H9 (cell line): Measurements from ENCODE around the gene NDUFS6. TPM values are rescaled to one million over a fixed set of nuclear protein-coding genes. Genes with fewer than 3 reads are reported as not detected.

ENCODE experiments used
- DNase-seq: peaks from one replicate; pipeline ENCODE4 v3.0.0-alpha.2; 2017
- H2AFZ ChIP-seq: one replicate; pipeline ENCODE4 v1.6.1; 2013; ENCODE audit warnings: mild to moderate bottlenecking, low read length, control low read depth, moderate library complexity
- H2AK5ac ChIP-seq: 2 replicates; pipeline ENCODE4 v1.6.1; 2013; ENCODE audit warnings: low read length, control low read depth, mixed read lengths; ENCODE audit not compliant: insufficient read length
- H2BK120ac ChIP-seq: one replicate; pipeline ENCODE4 v1.6.1; 2013; ENCODE audit warnings: low read depth, mild to moderate bottlenecking, low read length, control low read depth, inconsistent platforms; ENCODE audit not compliant: poor library complexity, severe bottlenecking
- H2BK12ac ChIP-seq: 2 replicates; pipeline ENCODE4 v1.6.1; 2013; ENCODE audit warnings: low read length, control low read depth, mixed read lengths, low read depth; ENCODE audit not compliant: insufficient read length
- H2BK15ac ChIP-seq: 2 replicates; pipeline ENCODE4 v1.6.1; 2013; ENCODE audit warnings: low read depth, low read length, control low read depth
- H2BK20ac ChIP-seq: one replicate; pipeline ENCODE4 v1.6.1; 2013; ENCODE audit warnings: low read depth, mild to moderate bottlenecking, low read length, control low read depth, inconsistent platforms; ENCODE audit not compliant: poor library complexity, severe bottlenecking
- H2BK5ac ChIP-seq: 2 replicates; pipeline ENCODE4 v1.6.1; 2013; ENCODE audit warnings: low read length, control low read depth, mixed read lengths; ENCODE audit not compliant: insufficient read length
- H3K14ac ChIP-seq: 2 replicates; pipeline ENCODE4 v1.6.1; 2013; ENCODE audit warnings: low read length, control low read depth; ENCODE audit not compliant: insufficient read depth
- H3K18ac ChIP-seq: 2 replicates; pipeline ENCODE4 v1.6.1; 2013; ENCODE audit warnings: low read depth, mild to moderate bottlenecking, mixed read lengths, low read length, control low read depth; ENCODE audit not compliant: insufficient read length
- H3K23ac ChIP-seq: 2 replicates; pipeline ENCODE4 v1.6.1; 2013; ENCODE audit warnings: low read length, control low read depth, mixed read lengths, low read depth; ENCODE audit not compliant: insufficient read length
- H3K23me2 ChIP-seq: 2 replicates; pipeline ENCODE4 v1.6.1; 2013; ENCODE audit warnings: low read depth, mild to moderate bottlenecking, mixed read lengths, low read length, control low read depth; ENCODE audit not compliant: insufficient read length, poor library complexity, severe bottlenecking
- H3K27ac ChIP-seq: 2 replicates; pipeline ENCODE4 v1.5.1; 2013; ENCODE audit warnings: low read length, control low read depth, mixed read lengths, low read depth; ENCODE audit not compliant: insufficient read length
- H3K27me3 ChIP-seq: 2 replicates; pipeline ENCODE4 v1.6.1; 2013; ENCODE audit warnings: low read length, control low read depth, inconsistent platforms; ENCODE audit not compliant: insufficient read depth
- H3K4ac ChIP-seq: 2 replicates; pipeline ENCODE4 v1.6.1; 2013; ENCODE audit warnings: low read depth, mild to moderate bottlenecking, control low read depth, inconsistent platforms, low read length, moderate library complexity
- H3K4me1 ChIP-seq: 2 replicates; pipeline ENCODE4 v1.6.1; 2013; ENCODE audit warnings: low read length, control low read depth, inconsistent platforms; ENCODE audit not compliant: insufficient read depth
- H3K4me2 ChIP-seq: 2 replicates; pipeline ENCODE4 v1.6.1; 2013; ENCODE audit warnings: low read length, control low read depth, mixed read lengths; ENCODE audit not compliant: insufficient read length, insufficient read depth
- H3K56ac ChIP-seq: 2 replicates; pipeline ENCODE4 v1.6.1; 2013; ENCODE audit warnings: low read depth, mild to moderate bottlenecking, mixed read lengths, low read length, control low read depth; ENCODE audit not compliant: insufficient read length
- H3K79me1 ChIP-seq: 2 replicates; pipeline ENCODE4 v1.6.1; 2013; ENCODE audit warnings: low read depth, mild to moderate bottlenecking, moderate library complexity, low read length, control low read depth, inconsistent platforms; ENCODE audit not compliant: insufficient read depth, poor library complexity, severe bottlenecking
- H3K79me2 ChIP-seq: 2 replicates; pipeline ENCODE4 v1.6.1; 2013; ENCODE audit warnings: low read length, control low read depth, inconsistent platforms; ENCODE audit not compliant: insufficient read depth
- H3K9ac ChIP-seq: 2 replicates; pipeline ENCODE4 v1.6.1; 2013; ENCODE audit warnings: low read length, control low read depth, mixed read lengths; ENCODE audit not compliant: insufficient read length; ENCODE audit errors: extremely low read depth
- H3K9me3 ChIP-seq: one replicate; pipeline ENCODE4 v1.6.1; 2013; ENCODE audit warnings: low read depth, low read length, inconsistent platforms; ENCODE audit not compliant: control insufficient read depth
- H3T11ph ChIP-seq: one replicate; pipeline ENCODE4 v1.6.1; 2013; ENCODE audit warnings: mild to moderate bottlenecking, low read length, control low read depth, inconsistent platforms
- H4K20me1 ChIP-seq: one replicate; pipeline ENCODE4 v1.6.1; 2013; ENCODE audit not compliant: control insufficient read depth, insufficient read length, insufficient read depth
- H4K5ac ChIP-seq: 2 replicates; pipeline ENCODE4 v1.6.1; 2013; ENCODE audit warnings: low read depth, mild to moderate bottlenecking, mixed read lengths, low read length, control low read depth; ENCODE audit not compliant: insufficient read length
- H4K8ac ChIP-seq: replicated peaks from 2 replicates; pipeline ENCODE4 v1.6.1; 2013; ENCODE audit warnings: low read length, control low read depth, mixed read lengths, low read depth; ENCODE audit not compliant: insufficient read length
- H4K91ac ChIP-seq: 2 replicates; pipeline ENCODE4 v1.6.1; 2013; ENCODE audit warnings: low read depth, mild to moderate bottlenecking, moderate library complexity, mixed read lengths, low read length, control low read depth; ENCODE audit not compliant: insufficient read length
- H3K27ac Mint-ChIP-seq, 3 experiments: 2 replicates in 2 of 3; 3 replicates in 1 of 3; pipeline ENCODE4 v1.8.0; 2020 to 2021; ENCODE audit warnings: mixed read lengths in 3 of 3, mild to moderate bottlenecking in 1 of 3, moderate library complexity in 1 of 3
- H3K27me3 Mint-ChIP-seq: 2 replicates; pipeline ENCODE4 v1.8.0; 2021; ENCODE audit warnings: low read depth, mild to moderate bottlenecking, moderate library complexity, mixed read lengths
- H3K36me3 Mint-ChIP-seq, 3 experiments: 2 replicates in 2 of 3; 3 replicates in 1 of 3; pipeline ENCODE4 v1.8.0; 2020 to 2021; ENCODE audit warnings: low read depth in 3 of 3, mixed read lengths in 3 of 3; ENCODE audit not compliant: insufficient read depth in 1 of 3
- H3K4me1 Mint-ChIP-seq, 2 experiments: 2 replicates each; pipeline ENCODE4 v1.8.0; 2020; ENCODE audit warnings: mixed read lengths in 2 of 2
- H3K4me3 Mint-ChIP-seq, 2 experiments: 2 replicates in 1 of 2; 3 replicates in 1 of 2; pipeline ENCODE4 v1.8.0; 2020 to 2021; ENCODE audit warnings: mild to moderate bottlenecking in 2 of 2, mixed read lengths in 2 of 2, moderate library complexity in 1 of 2
- H3K9me3 Mint-ChIP-seq, 2 experiments: 2 replicates in 1 of 2; 3 replicates in 1 of 2; pipeline ENCODE4 v1.8.0; 2020; ENCODE audit warnings: mild to moderate bottlenecking in 2 of 2, mixed read lengths in 2 of 2, moderate library complexity in 1 of 2
- WGBS: extraction: QIAGEN DNeasy Blood & Tissue Kit; methylation state at CpG from one replicate; pipeline ENCODE4 v1.1.7; 2013; ENCODE audit warnings: missing lambda C conversion rate, low lambda C conversion rate, mixed read lengths; ENCODE audit not compliant: insufficient read length; ENCODE audit errors: extremely low coverage; 5-methylcytosine and 5-hydroxymethylcytosine counted together
- total RNA-seq: library from RNA; stranded (reverse); gene quantifications from 2 replicates; pipeline ENCODE4 v1.2.1, GENCODE V29; 2021
- TF ChIP-seq, protein P1 (sequence below): fragments of 200-600 bp; sonication (generic); conservative IDR thresholded peaks from 3 replicates; pipeline ENCODE4 v1.8.0; 2021; ENCODE audit warnings: antibody characterized with exemption, mild to moderate bottlenecking

NDUFS6 gene
- total RNA-seq, 1 experiment from 2014 or later = 62.5 TPM

DNA sequence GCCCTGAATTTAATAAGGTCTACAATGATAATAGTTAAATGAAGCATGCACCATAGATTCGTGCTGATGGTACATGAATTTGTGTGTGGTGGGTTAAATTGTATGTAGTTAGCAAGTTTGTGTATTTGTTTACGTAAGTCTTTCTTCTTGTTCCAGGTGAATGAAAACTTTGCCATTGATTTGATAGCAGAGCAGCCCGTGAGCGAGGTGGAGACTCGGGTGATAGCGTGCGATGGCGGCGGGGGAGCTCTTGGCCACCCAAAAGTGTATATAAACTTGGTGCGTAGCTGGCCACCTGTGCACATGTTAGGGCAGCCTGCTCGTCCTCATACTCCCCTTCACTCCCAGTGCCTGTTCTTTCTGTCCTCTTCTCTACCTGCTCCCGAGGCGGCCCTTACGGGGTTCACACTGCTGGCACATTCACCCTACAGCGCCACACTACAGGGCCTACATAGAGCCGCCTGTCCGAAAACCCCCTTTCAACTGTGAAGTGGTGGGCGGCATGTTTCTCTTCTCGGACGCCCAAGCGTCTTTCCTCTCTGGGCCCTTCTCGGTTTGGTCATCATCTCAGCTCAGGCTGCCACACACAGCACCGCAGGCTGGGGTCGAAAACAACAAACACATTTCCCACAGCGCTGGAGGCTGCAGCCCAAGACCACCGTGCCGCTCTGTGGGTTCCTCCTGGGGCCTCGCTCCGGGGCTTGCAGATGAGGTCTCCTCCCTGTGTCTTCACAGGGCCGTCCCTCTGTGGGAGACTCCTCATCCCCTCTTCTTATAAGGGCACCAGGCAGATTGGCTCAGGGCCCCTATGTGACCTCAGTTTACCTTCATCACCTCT lies 13.2 kb downstream of the NDUFS6 start:
- WGBS = no CpG with 5 or more reads among the region's 30 CpGs

More for the DNA sequence above, 13.2 kb downstream of the NDUFS6 start:
- no peak for DNase-seq
- H4K5ac ChIP-seq = no peak overlapping the region
- no peak overlapping the region for H3K27ac ChIP-seq
- H3K36me3 Mint-ChIP-seq = peaks cover 62 to 91% (median 89%) of the 10 kb centered on the region in 3 experiments
- H3K4me2 ChIP-seq = no peak overlapping the region
- no peaks in the 10 kb centered on the region for H3K4me1 ChIP-seq
- H2AFZ ChIP-seq = no peak overlapping the region
- H2BK120ac ChIP-seq = no peak overlapping the region
- H4K91ac ChIP-seq = no peak overlapping the region
- H2BK15ac ChIP-seq = no peak overlapping the region
- no peaks in the 10 kb centered on the region for H3K79me2 ChIP-seq
- no peak overlapping the region for H2AK5ac ChIP-seq
- no peak overlapping the region for H3K4me3 Mint-ChIP-seq
- TF ChIP-seq, protein P1, sequence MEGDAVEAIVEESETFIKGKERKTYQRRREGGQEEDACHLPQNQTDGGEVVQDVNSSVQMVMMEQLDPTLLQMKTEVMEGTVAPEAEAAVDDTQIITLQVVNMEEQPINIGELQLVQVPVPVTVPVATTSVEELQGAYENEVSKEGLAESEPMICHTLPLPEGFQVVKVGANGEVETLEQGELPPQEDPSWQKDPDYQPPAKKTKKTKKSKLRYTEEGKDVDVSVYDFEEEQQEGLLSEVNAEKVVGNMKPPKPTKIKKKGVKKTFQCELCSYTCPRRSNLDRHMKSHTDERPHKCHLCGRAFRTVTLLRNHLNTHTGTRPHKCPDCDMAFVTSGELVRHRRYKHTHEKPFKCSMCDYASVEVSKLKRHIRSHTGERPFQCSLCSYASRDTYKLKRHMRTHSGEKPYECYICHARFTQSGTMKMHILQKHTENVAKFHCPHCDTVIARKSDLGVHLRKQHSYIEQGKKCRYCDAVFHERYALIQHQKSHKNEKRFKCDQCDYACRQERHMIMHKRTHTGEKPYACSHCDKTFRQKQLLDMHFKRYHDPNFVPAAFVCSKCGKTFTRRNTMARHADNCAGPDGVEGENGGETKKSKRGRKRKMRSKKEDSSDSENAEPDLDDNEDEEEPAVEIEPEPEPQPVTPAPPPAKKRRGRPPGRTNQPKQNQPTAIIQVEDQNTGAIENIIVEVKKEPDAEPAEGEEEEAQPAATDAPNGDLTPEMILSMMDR = no peak
- no peaks in the 10 kb centered on the region for H3K27me3 Mint-ChIP-seq
- H3T11ph ChIP-seq = no peak overlapping the region
- H3K27ac Mint-ChIP-seq = no peak overlapping the region; a peak in 1 of 7 replicates
- H2BK5ac ChIP-seq = no peak overlapping the region
- no peak overlapping the region for H3K9ac ChIP-seq
- H3K23ac ChIP-seq = no peak overlapping the region
- no peak overlapping the region for H4K8ac ChIP-seq
- H3K79me1 ChIP-seq = peaks cover 6% of the 10 kb centered on the region
- no peak overlapping the region for H2BK12ac ChIP-seq
- H3K4ac ChIP-seq = no peak overlapping the region
- H3K9me3 Mint-ChIP-seq = no peaks in the 10 kb centered on the region; a peak in 1 of 5 replicates
- H3K27me3 ChIP-seq = no peaks in the 10 kb centered on the region
- H3K14ac ChIP-seq = no peak overlapping the region
- H3K18ac ChIP-seq = no peak overlapping the region
- peaks cover 17 to 27% of the 10 kb centered on the region in 2 experiments for H3K4me1 Mint-ChIP-seq
- peaks cover 2% of the 10 kb centered on the region for H4K20me1 ChIP-seq
- no peak overlapping the region for H2BK20ac ChIP-seq
- no peaks in the 10 kb centered on the region for H3K9me3 ChIP-seq
- no peak overlapping the region for H3K56ac ChIP-seq
- no peaks in the 10 kb centered on the region for H3K23me2 ChIP-seq
